WERI-Rb-1 (cell line): ENCODE data around the gene SEMA3F.

Experiments used
- DNase-seq: peaks from one replicate; pipeline ENCODE4 v3.0.0-alpha.2; 2020
- H3K27ac ChIP-seq: fragments of 250-450 bp; sonication (Bioruptor Pico); 2 replicates; pipeline ENCODE4 v1.5.1; 2020; ENCODE audit warnings: mild to moderate bottlenecking, moderate library complexity
- H3K27me3 ChIP-seq: fragments of 250-450 bp; sonication (Bioruptor Pico); 2 replicates; pipeline ENCODE4 v1.5.1; 2021; ENCODE audit warnings: mild to moderate bottlenecking, low read depth, moderate library complexity; ENCODE audit not compliant: insufficient read depth, severe bottlenecking
- H3K36me3 ChIP-seq: fragments of 250-450 bp; sonication (Bioruptor Pico); 2 replicates; pipeline ENCODE4 v1.5.1; 2020; ENCODE audit warnings: mild to moderate bottlenecking, moderate library complexity
- H3K4me3 ChIP-seq: 2 replicates; pipeline ENCODE4 v1.5.1; 2011; ENCODE audit warnings: low read depth, mild to moderate bottlenecking, control low read depth, low read length
- H3K9me3 ChIP-seq: fragments of 250-450 bp; sonication (Bioruptor Pico); 2 replicates; pipeline ENCODE4 v1.5.1; 2021; ENCODE audit warnings: mild to moderate bottlenecking, moderate library complexity; ENCODE audit not compliant: severe bottlenecking
- CTCF ChIP-seq: IDR thresholded peaks from 2 replicates; pipeline ENCODE4 v1.5.1; 2011; ENCODE audit warnings: low read depth, mild to moderate bottlenecking, control low read depth, inconsistent platforms, low read length

The SEMA3F gene

GRCh38 chr3:50155491-50155878 is 361 bp downstream of the SEMA3F start:
- peaks cover 38% of the 10 kb centered on the region for H3K36me3 ChIP-seq
- TF ChIP-seq CTCF: no peak
- peak overlapping the region; percentile 78 for H3K27ac ChIP-seq
- H3K9me3 ChIP-seq: no peaks in the 10 kb centered on the region
- H3K27me3 ChIP-seq: no peaks in the 10 kb centered on the region
- no peak for DNase-seq
- H3K4me3 ChIP-seq: peak overlapping the region; percentile 92

- Histone ChIP-seq H3K27me3 (no peaks in the 10 kb centered on the region), H3K36me3 (peaks cover 42% of the 10 kb centered on the region), H3K27ac (peak overlapping the region; percentile 78), H3K4me3 (peak overlapping the region; percentile 92), H3K9me3 (no peaks in the 10 kb centered on the region)
- no peak for DNase-seq
- TF ChIP-seq CTCF: no peak
These were observed 767 bp downstream of the SEMA3F start for GRCh38 chr3:50155891-50156290.

GRCh38 chr3:50156549-50157493 is 1.7 kb downstream of the SEMA3F start:
- Histone ChIP-seq H3K4me3 (peak overlapping the region; percentile 92), H3K27ac (peak overlapping the region; percentile 78), H3K9me3 (no peaks in the 10 kb centered on the region), H3K36me3 (peaks cover 51% of the 10 kb centered on the region), H3K27me3 (no peaks in the 10 kb centered on the region)
- peak; percentile 57 for DNase-seq
- TF ChIP-seq CTCF: no peak

- Histone ChIP-seq H3K9me3 (no peaks in the 10 kb centered on the region), H3K27me3 (no peaks in the 10 kb centered on the region), H3K36me3 (peaks cover 63% of the 10 kb centered on the region), H3K27ac (peak overlapping the region; percentile 78), H3K4me3 (no peak overlapping the region)
- no peak for DNase-seq
- TF ChIP-seq CTCF: no peak
These were observed 2.9 kb downstream of the SEMA3F start for GRCh38 chr3:50157827-50158529.

GRCh38 chr3:50158530-50159146 is 3.5 kb downstream of the SEMA3F start:
- TF ChIP-seq CTCF: no peak
- Histone ChIP-seq H3K4me3 (no peak overlapping the region), H3K27ac (peak overlapping the region; percentile 20), H3K36me3 (peaks cover 70% of the 10 kb centered on the region), H3K9me3 (no peaks in the 10 kb centered on the region), H3K27me3 (no peaks in the 10 kb centered on the region)
- DNase-seq: no peak
